Testis (tissue), 2 donors: ENCODE results near the gene DAP3.

Experiments used
- POLR2A ChIP-seq: fragments of 450-650 bp; IDR thresholded peaks from one replicate; pipeline ENCODE4 v1.6.1; 2017; ENCODE audit warnings: antibody characterized with exemption, mild to moderate bottlenecking, moderate library complexity
- TF ChIP-seq, protein P1 (sequence below), 3 experiments: fragments of 450-650 bp in 2 of 3; fragments of 200-600 bp in 1 of 3; sonication (generic) in 1 of 3; IDR thresholded peaks; one replicate each; pipeline ENCODE4 v1.5.1; 2016 to 2019; ENCODE audit warnings: antibody characterized with exemption in 3 of 3, mild to moderate bottlenecking in 2 of 3, moderate library complexity in 1 of 3

DNA sequence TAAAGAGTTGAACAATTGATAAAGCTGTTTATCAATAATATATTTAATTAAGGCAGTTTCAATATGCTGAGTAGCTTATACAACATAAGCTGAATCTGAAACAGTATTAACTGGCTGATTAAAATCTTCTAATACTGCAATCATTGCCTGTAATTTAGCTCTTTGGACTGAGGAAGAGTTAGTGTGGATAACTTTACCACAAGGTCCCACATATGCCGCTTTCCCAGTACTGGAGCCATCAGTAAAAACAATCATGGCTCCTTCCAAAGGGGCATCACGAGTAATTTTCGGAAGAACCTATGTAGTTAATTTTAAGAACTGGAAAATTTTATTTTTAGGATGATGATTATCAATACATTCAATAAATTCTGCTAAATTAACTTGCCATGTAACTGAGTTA is 6.7 kb downstream of the DAP3 start:
- no peak for TF ChIP-seq POLR2A
- TF ChIP-seq, protein P1, sequence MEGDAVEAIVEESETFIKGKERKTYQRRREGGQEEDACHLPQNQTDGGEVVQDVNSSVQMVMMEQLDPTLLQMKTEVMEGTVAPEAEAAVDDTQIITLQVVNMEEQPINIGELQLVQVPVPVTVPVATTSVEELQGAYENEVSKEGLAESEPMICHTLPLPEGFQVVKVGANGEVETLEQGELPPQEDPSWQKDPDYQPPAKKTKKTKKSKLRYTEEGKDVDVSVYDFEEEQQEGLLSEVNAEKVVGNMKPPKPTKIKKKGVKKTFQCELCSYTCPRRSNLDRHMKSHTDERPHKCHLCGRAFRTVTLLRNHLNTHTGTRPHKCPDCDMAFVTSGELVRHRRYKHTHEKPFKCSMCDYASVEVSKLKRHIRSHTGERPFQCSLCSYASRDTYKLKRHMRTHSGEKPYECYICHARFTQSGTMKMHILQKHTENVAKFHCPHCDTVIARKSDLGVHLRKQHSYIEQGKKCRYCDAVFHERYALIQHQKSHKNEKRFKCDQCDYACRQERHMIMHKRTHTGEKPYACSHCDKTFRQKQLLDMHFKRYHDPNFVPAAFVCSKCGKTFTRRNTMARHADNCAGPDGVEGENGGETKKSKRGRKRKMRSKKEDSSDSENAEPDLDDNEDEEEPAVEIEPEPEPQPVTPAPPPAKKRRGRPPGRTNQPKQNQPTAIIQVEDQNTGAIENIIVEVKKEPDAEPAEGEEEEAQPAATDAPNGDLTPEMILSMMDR (IDR thresholded peaks at IDR 0.05) = no peak
